GM18909 (cell line): ENCODE results near the gene TEX2.

ENCODE experiments used
- ATAC-seq: cut with Tn5 transposase; IDR thresholded peaks from one replicate; pipeline ENCODE4 v1.9.1; 2021; ENCODE audit warnings: mild to moderate bottlenecking; ENCODE audit not compliant: unreplicated experiment, poor library complexity

The TEX2 gene

GRCh38 chr17:64099543-64099942 is 163.5 kb downstream of the TEX2 start:
- ATAC-seq: no peak
